Choroid plexus epithelial cell (primary cell): Measurements from ENCODE around the gene LETM1.

ENCODE experiments used
- DNase-seq: peaks from one replicate; pipeline ENCODE4 v3.0.0-alpha.2; 2010; ENCODE audit warnings: low read depth
- H3K4me3 ChIP-seq: 2 replicates; pipeline ENCODE4 v1.5.1; 2011; ENCODE audit warnings: low read depth, mild to moderate bottlenecking, control low read depth, low read length, moderate library complexity
- CTCF ChIP-seq: conservative IDR thresholded peaks from 2 replicates; pipeline ENCODE4 v1.5.1; 2011; ENCODE audit warnings: low read depth, mild to moderate bottlenecking, control low read depth, inconsistent platforms, low read length, moderate library complexity

Gene LETM1

GRCh38 chr4:1778642-1779392 lies 77.1 kb downstream of the LETM1 start:
- no peak overlapping the region for H3K4me3 ChIP-seq
- no peak for TF ChIP-seq CTCF
- DNase-seq = no peak

GRCh38 chr4:1777822-1778641 lies 77.9 kb downstream of the LETM1 start:
- H3K4me3 ChIP-seq = no peak overlapping the region
- peak; percentile 13 for TF ChIP-seq CTCF
- DNase-seq = peak; percentile 19

- H3K4me3 ChIP-seq = no peak overlapping the region
- DNase-seq = no peak
- no peak for TF ChIP-seq CTCF
Observed at GRCh38 chr4:1776521-1777161, 79.3 kb downstream of the LETM1 start.

- TF ChIP-seq CTCF = no peak
- no peak for DNase-seq
- no peak overlapping the region for H3K4me3 ChIP-seq
Observed at GRCh38 chr4:1775731-1776500, 80.0 kb downstream of the LETM1 start.

- no peak for DNase-seq
- TF ChIP-seq CTCF = no peak
- no peak overlapping the region for H3K4me3 ChIP-seq
Observed at GRCh38 chr4:1773754-1774153, 82.2 kb downstream of the LETM1 start.

- no peak overlapping the region for H3K4me3 ChIP-seq
- DNase-seq = no peak
- TF ChIP-seq CTCF = no peak
Observed at GRCh38 chr4:1772853-1773538, 83.0 kb downstream of the LETM1 start.
